G401.6 (cell line): ENCODE measurements around the gene PHYKPL.
"Not testable (repeated sequence)": the region's sequence is repeated elsewhere in the genome, so short reads cannot be mapped to it uniquely, and the experiment has no call there.

Source experiments
- FAIRE-seq: peaks from 2 replicates; lab custom pipeline; 2012; peaks lifted over from hg19 to GRCh38; lab: Jason Lieb, UNC

PHYKPL gene

DNA sequence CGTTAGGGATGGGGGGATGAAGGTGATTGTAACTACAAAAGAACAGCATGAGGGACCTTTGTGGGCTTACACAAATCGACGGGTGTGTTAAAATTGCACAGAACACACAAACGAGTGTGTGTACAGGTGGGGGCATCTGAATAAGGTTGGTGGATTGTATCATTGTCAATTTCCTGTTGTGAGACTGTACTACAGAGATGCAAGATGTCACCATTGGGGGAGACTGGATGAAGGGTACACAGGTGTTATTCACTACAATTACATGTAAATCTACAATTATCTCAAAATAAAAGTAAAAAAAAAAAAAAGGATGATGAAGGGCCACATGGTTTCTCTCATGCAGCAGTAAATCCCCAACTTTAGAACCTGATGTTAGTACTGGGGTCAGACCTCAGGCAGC, 31.4 kb upstream of the PHYKPL start:
- no peak for FAIRE-seq

DNA sequence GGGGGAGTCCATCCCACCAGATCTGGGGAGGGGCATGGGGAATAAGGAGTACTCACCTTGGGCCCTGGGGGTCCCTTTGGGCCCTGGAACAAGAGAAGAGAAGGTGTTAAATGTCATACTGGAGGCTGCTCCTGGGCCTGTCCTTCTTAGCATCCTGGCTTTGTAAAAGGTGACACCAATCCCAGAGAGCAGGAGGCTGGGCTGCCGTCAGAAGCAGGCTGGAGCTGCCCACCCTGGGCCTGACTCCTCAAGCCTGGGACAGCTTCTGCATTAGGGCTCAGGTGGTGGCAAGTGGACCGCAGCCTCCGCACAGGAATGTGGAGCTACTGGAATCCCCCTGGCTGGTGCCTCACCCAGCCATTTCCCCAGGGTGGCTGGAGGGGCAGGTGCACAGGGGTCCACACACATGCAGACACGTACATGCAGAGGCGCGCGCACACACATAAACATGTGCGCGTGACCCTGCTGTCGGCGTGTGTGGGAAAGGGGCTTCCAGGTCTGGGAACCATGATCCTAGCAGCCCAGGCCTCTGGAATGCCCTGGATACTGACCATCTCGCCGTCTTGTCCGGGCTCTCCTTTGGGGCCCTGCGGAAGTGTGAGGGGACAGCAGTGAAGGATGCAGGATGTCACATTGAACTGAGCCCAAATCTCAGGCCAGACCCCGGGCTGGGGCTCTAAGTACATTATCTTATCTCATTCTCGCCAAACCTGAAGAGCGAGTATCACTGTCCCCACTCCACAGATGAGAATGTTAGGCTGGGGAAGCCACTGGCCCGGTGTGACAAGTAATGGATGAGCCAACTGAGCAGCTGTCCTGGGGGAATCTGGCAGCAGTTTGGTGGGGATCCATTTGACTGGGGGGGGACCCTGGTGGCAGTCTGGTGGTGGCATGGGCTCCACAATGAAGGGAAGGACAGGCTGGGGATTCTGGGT, 29.3 kb upstream of the PHYKPL start:
- FAIRE-seq = no peak

DNA sequence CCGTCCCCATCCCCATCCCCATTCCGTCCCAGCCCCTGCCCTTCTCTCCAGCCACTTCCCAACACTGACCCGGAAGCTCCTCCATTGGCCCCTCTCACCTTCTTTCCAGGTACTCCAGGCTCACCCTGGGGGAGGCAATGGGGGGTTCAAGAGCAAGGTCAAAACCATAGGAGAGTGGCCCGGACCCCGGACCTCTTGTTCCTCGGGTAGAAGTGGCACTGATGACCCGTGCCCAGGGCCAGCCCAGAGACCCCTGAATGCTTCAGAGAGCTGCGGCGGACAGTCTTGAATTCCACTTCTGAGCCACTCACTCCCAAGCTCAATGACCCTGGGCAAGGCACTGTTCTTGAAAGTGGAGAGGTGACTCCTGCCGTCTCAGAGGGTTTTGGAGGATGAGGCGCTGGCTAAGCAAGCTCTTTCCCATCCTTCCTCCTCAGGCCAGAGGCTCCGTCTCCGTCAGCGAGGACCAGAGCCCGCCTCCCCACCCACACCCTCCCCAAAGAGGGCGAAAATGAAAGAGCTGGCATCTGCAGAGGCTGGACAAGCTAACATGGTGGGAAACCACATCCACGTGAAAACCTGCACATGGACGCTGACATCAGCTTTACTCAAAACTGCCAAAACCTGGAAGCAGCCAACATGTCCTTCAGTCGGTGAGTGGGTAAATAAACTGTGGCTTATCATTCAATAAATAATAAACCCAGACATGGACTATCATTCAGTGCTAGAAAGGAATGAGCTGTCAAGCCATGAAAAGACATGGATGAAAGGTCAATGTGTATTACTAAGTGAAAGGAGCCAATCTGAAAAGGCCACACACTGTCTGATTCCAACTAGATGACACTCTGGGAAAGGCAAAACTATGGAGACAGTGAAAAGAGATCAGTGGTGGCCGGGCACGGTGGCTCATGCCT, 27.3 kb upstream of the PHYKPL start:
- FAIRE-seq = no peak

DNA sequence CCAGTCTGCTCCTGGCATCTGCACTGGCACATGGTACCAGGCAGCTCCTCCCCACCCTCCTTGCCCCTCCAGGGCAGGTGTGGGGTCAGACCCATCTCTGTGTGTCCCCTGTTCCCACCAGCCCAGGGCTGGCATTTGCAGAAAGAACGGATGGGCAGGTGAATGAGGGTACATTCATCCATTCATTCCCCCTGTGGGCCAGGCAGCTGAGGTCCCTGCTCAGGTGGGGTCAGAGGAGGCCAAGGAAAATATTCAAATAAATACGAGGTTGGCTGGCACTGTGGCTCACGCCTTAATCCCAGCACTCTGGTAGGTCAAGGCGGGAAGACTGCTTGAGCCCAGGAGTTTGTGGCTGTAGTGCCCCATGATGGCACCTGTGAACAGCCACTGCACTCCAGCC, 25.0 kb upstream of the PHYKPL start:
- no peak for FAIRE-seq

DNA sequence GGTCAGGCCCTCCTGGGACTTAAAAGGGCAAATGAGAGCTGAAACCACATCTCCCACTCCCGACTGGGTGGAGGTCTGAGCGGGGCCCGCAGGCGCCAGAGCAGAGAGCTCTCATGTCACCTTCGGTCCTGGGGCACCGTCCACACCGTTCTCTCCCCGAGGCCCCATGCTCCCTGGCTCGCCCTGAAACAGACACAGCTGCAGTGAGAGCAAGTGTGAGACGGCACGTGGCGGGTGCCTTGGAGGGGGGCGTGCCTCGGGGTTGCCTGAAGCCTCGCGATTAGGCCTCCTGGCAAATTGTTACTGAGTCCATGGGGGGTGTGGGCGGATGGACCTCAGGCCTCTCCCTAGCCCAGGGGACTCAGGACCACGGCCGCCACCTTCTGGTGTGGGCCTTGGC, 24.1 kb upstream of the PHYKPL start:
- no peak for FAIRE-seq

DNA sequence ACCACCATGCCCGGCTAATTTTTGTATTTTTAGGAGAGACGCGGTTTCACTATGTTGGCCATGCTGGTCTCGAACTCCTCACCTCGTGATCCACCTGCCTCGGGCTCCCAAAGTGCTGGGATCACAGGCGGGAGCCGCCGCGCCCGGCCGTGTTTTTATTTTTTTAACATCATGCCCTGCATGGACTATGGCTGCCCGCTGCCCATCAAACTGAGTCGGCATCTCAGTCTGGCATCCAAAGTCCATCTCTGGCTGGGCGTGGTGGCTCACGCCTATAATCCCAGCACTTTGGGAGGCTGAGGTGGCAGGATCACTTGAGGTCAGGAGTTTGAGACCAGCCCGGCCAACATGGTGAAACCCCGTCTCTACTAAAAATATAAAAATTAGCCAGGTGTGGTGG, 21.0 kb upstream of the PHYKPL start:
- FAIRE-seq = not testable (repeated sequence)

DNA sequence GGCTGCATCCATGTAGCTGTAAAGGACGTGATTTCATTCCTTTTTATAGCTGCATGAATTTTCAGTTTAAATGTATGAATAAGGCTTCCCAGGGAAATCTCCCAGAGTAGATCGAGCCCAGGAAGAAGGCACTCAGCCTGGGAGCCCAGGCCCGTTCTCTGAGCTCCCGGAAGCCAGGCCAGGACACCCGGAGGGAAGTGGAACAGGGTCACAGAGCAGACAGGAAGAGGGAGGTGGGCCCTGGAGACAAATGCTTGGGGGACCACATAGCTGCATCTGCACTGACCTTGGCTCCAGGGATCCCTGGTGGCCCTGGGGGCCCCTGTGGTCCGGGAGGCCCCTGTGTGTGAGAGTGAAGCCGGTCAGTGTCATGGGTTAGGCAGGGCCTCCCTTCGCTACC, 19.7 kb upstream of the PHYKPL start:
- no peak for FAIRE-seq

DNA sequence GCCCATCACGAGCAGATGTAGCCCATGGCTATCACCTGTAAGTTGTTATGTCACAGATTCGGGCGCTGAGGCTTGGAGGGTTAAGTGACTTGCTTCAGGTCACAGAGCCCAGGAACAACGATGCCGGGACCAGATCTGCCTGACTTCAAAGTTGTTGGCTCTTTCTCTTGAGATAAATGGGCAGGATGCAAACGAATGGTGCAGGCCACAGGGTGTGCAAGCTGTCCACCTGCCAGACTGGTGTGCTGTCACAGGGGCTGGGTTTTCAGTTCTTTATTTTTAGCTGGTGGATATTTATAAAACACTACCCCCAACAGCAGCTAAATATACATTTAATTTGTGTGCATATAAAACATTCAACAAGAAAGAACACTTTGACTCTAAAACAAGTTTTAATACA, 17.7 kb upstream of the PHYKPL start:
- no peak for FAIRE-seq

DNA sequence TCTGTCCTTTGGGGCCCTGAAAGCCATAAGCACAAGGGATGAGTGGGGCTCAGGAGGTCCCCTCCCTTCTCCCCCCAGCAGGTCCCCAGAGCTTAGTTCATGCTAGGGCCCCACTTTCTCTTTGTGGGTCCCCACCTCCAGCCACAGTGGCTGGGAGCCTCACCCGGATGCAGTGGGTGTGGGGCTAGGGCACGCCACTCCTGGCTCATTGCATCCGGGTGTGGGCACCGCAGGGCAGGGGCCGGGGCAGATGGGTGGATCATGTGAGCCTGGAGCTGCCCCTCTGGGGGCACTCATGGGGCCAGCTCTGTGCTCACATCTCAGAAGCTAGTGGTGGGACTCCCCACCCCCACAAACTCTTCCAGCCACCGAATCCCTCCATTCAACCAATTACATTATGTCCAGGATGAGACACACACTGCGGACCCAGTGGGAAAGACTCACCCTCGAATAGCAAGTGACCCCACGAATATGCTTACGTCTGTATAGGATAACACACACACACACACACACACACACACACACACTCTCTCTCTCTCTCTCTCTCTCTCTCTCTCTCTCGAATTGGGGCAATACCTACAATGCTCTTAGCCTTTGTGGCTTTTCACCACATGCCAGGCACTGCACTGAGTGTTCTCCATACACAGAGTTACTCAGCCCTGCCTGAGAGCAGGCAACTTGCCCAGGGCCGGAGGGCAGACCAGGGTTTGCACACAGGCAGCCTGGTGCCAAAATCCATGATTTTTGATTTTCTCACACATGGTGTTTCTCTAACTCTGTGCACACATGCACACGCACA, 16.8 kb upstream of the PHYKPL start:
- no peak for FAIRE-seq

DNA sequence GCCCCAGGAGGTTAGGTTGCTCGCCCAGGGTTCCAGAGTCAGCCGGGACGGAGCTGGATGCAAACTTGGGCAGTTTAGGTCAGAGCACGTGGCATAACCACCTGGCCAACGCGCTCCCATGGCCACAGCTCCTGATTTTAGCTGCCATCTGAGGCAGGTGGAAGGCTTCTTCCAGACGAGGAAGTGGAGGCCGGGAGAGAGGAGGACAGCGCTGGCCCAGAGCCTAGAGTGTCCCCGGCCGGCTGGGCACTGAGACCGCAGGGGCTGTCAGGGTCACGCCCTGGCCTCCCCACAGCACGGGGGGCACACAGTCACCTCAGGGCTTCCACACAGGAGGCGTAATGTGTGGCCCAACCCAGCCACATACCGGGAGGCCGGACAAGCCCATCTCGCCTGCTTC, 16.1 kb upstream of the PHYKPL start:
- no peak for FAIRE-seq

DNA sequence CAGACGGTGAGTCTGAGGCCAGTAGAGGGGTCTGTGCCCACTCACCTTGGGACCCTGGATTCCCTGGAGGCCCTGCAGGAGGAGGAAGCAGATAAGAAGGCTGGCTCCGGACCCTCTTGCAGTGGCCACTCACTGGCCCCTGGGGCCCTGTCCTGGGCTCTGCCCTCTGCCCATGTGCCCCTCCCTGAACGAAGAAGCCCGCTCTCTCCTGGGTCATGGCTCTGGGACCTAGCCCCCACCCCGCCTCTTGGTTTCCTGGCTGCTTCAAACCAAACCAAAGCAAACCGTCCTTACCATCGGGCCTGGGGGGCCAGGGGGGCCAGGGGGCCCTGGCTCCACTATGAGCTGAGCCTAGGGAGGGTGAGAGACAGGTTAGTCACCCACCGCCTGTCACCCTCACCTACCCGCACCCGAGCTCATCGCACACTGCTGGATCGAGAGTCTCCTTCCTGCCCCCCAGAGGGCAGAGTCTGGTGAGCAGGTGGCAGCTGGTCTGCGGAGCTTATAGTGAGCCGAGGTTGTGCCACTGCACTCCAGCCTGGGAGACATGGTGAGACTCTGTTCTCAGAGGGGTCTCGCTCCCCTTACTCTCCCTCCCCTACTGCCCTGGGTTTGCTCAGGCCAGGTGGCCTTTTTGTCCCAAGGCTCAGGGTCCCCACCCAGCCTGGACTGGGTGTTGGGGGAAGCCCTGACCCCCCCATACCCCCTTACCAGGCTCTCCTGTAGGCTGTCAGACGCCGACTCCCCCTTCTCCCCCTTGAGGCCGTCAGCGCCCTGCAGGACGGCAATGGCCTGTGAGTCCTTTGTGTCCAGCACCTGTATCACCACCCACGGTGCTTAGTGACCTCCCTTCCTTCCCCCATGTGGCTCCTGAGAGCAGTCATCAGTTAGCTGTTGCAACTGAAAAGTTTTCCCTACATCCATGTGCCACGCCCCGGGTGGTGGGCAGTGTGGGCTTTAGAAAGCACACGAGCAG, 15.2 kb upstream of the PHYKPL start:
- no peak for FAIRE-seq

DNA sequence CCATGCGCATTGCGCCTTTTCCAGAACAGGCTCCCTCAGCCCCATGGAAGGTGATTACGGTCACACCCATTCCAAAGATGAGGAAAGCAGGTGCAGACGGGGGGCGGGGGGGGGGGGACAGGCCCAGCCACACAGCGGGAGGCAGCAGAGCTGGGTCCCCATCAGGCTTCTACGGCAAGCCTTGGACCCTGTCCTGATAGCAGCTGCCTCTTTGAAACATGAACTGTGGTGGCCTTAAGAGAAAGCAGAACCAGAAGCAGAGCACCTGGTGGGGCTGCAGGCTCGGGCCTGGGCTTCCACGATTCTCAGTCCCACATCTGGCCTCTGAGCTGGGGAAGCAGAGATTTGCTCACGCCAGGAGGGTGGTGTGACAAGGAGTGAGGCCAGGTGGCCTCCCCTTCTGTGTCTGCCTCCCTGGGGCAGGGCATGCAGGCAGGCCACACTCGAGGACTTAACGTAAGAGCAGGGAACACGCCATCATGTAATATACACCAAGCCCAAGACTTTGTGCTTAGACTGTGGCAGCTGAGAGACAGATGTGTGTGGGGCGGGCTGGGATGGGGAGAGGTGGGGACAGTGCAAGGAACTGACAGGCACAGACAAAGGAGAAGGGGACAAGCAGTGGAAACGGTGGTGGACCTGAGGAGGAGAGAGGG, 14.2 kb upstream of the PHYKPL start:
- FAIRE-seq = no peak

DNA sequence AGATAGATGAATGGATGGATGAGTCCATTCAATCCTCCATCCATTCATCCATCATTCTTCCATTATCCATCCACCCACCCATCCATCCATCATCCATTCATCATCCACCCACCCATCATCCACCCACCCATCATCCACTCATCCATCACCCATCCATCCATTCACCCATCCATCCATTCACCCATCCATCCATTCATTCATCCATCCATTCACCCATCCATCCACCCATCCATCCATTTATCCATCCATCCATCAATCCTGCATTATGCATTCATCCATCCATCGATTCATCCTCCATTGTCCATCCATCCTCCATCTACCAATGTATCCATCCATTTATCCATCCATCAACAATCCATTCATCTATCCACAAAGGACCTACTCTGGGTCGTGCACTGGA, 12.8 kb upstream of the PHYKPL start:
- FAIRE-seq = no peak

DNA sequence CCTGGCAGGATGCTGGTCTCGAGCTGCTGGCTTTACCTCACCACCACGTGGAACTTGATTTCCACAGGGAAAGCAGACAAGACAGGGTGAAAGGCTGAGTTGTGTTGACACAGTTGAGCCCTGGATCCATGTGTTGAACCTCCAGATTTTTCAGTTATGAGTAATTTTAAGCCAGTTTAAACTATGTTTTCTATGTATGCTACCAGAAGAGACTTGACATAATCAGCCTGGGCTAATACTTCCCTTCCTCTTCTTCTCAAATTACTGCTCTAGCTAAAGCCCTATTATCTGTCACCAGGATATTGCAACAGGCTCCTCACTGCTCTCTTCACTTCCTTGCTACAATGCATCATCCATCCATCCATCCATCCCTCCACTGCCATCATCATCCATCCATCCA, 12.0 kb upstream of the PHYKPL start:
- FAIRE-seq = no peak

DNA sequence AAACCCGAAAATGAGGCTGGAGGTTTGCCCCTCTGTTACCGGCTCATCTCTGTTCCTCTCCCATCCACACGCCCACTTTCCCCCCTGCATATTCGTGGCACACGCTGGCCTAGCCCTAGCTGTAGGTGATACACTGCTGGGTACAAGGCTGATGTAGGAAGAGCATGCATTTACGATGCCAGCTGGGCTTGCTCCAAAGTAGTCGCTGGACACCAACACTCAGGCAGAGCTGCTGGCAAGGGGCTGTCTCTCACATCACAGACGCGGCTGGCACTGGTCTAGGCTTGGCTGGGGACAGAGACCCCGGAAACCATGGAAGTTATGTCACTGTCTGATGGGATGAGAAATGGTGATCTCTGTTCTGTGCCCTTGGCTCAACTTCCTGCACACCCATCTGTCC, 9.8 kb upstream of the PHYKPL start:
- no peak for FAIRE-seq

DNA sequence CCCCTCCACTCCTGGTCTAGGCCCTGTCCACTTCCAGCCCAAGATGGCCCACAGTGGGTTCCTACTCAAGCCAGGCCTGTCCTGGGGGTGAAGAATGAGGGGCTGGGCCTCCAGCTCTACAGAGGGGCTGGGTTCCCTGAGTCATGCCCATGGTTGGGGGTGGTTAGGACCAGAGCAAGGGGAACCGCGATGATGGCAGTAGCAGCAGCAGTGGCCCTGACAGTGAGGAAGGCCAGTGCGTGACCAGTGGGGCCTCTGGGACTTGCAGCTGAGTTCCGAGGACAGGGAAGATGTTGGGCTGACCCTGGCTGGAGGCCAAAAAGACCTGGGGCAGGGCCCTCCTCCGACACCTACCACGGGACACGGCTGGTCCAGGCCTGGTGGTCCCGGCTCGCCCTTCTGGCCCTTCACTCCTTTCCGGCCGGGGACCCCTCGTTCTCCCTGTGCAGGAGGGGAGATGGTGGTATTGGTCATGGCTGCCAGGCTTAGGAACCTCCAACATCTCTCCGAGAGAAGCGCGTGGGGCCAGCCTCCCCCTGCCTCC, 9.2 kb upstream of the PHYKPL start:
- FAIRE-seq = no peak

DNA sequence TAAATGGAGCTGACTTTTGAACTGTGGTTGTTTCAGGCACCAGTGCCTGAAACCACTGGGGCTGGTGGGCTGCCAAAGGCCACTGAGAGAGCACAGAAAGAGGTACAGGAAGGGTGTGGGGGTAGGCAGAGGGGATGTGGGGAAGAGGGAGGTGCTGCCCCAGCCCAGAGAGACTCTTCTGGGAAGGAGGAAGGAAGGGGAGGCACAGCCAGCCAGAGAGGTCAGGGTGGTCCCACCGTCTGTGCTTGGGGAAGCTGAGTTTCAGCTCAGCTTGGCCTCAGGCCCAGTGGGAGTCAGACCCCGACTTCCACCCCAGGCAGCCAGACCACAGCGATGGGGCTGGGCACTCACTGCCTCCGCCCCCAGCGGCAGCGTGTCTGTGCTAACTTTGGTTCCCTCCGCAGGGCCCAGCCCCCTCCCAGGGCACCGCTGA, 8.6 kb upstream of the PHYKPL start:
- FAIRE-seq = no peak

DNA sequence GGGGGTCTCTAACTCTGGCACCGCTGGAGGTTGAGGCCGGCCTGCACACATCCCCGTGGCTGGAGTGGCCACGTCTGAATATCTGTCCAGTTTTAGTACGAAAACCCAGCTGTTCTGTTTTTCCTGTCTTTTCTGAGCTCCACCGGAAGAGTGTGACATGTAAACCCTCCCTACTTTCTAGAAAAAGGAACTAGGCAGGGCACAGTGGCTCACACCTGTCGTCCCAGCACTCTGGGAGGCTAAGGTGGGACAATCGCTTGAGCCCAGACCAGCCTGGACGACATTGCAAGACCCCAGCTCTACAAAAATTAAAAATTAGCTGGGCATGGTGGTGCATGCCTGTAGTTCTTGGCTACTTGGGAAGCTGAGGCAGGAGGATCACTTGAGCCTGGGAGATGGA, 8.2 kb upstream of the PHYKPL start:
- FAIRE-seq = no peak

DNA sequence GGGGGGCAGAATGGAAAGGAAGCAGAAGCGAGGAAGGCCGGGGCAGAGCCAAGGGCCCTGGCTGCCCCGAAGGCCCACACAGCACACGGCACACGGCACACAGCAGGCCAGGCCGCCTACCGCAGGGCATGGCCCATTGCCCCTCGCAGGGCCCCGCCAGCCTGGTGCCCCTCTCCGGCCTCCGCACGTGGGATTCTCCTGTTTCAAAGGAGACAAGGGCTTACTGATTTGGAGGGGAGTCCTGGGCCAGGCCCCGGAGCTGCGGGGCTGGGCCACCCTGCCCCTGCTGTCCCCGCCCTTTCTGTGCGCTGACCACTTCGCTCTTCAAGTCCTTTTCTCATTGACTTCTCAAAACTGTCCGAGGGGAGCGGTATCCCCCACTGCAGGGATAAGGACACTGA, 7.7 kb upstream of the PHYKPL start:
- no peak for FAIRE-seq

DNA sequence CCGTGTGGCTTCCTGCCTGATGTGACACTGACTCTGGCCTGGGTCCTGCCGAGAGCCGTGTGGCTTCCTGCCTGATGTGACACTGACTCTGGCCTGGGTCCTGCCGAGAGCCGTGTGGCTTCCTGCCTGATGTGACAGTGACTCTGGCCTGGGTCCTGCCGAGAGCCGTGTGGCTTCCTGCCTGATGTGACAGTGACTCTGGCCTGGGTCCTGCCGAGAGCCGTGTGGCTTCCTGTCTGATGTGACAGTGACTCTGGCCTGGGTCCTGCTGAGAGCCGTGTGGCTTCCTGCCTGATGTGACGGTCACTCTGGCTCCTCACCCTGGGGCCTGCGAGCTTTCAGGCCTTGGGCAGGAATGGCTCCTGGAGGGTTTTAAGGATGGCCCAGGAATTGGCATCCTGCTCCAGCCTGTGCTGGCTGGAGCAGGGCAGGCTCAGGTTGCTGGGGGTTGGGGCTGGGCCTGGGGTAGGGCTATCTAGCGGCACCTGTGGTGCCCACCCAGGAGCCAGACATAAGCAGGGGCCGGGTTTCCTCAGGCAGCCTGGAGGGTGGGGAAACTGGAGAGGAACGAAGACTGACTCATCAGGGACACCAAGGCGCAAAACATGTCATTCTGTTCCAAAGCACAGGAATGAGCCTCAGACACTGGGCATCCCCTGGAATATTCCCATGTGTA, 7.2 kb upstream of the PHYKPL start:
- FAIRE-seq = not testable (repeated sequence)
